Measurements from ENCODE around the gene VAMP7. TPM values are rescaled to one million over a fixed set of nuclear protein-coding genes. Genes with fewer than 3 reads are reported as not detected.
"Not testable (repeated sequence)": the region's sequence is repeated elsewhere in the genome, so short reads cannot be mapped to it uniquely, and the experiment has no call there.

Gene VAMP7
- total RNA-seq: 10 to 100 TPM; 23.4 to 26.2 TPM
- polyA plus RNA-seq: 10 to 100 TPM; 47.7 to 64.9 (median 49.1) TPM
- 21.3 to 52.7 (median 41.6) reads per million in 6 experiments for total RNA-seq

DNA sequence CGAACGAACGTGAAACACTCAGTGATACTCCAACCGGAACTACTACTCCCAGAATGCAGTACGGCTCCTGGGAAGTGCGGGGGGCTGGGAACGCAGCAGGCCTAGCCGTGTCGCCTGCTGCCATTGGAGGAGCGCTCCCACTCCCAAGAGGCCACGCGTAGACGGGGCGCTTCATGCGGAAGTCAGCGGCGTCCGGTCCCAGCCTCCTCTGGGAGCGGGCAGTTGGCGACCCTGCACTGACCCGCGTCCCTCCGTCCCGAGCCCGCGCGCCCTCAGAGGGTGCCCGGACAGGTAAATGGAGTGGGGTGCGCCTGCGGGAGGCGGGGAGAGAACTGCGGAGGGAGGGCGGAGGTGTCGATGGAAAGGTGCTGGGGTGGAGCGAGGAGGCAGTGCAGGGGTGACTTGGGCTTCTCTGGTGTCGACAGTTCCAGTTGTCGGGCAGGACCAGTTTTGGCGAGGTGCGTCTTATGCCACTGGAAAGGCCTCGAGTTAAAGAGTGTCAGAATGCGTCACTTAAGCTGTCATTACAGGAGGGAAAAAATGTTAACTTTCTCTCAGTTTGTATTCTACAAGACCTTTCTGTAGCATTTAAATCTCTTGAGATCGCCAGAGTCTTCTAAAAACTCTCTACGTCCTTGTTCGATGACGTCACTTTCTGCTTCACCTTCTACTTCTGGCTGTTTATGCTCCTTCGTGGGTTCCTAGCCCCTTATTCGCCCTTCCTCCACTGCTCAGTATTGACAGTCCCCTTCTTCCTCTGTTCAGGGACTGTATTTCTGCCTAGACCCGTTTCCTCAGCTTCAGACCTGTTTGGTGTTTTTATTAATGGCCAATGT, at the start of gene VAMP7:
TSS of gene VAMP7 (plus strand) at position 188 of the 836 bp plus-strand sequence. CDS start 8,122 bp downstream, outside the sequence.
- peak within 1 kb of the TSS; percentile 76 to 97 (median 93) for H3K4me3 Mint-ChIP-seq
- ATAC-seq: peak; percentile 96 to 97
- POLR2A ChIA-PET: no interaction called here

DNA sequence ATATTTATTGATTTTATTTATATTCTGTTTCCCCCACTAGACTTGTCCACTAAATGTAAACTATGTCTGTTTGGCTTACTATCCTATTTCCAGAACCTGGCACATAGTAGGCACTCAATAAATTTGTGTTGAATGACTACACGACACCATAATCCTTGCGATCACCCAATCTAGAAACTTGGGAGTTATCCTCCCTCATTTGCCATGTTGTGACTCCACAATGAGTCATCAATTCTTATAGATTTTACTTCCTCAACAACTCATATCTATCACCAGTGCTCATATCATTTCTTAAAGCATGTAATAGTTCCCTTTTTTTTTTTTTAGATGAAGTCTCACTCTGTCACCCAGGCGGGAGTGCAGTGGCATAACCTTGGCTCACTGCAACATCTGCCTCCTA, 39.9 kb upstream of the VAMP7 start:
- no peak for DNase-seq
- POLR2A ChIA-PET: no interaction called here
- H3K9me3 Mint-ChIP-seq: peaks cover 0 to 23% (median 11%) of the 10 kb centered on the region in 9 donors
- no peak for ATAC-seq
- H3K27ac Mint-ChIP-seq: no peak overlapping the region
- H3K27me3 Mint-ChIP-seq: peaks cover 0 to 4% (median 0%) of the 10 kb centered on the region in 5 donors
- peaks cover 0 to 1% (median 0%) of the 10 kb centered on the region in 3 donors for H3K36me3 Mint-ChIP-seq
- no peak overlapping the region for H3K4me3 Mint-ChIP-seq
- H3K4me1 Mint-ChIP-seq: no peaks in the 10 kb centered on the region

More for the DNA sequence above, at the start of gene VAMP7:
- Mint-ChIP-seq H3K36me3 (peaks cover 0 to 6% (median 0%) of the 10 kb centered on the region in 3 donors), H3K4me1 (peaks cover 5 to 41% (median 31%) of the 10 kb centered on the region in 4 donors), H3K27me3 (peaks cover 0 to 2% (median 0%) of the 10 kb centered on the region in 5 donors), H3K9me3 (peaks cover 0 to 9% (median 0%) of the 10 kb centered on the region in 9 donors), H3K27ac (peak within 1 kb of the TSS; percentile 83 to 98 (median 94))
- DNase-seq: peak; percentile 63 to 87 (median 74)

DNA sequence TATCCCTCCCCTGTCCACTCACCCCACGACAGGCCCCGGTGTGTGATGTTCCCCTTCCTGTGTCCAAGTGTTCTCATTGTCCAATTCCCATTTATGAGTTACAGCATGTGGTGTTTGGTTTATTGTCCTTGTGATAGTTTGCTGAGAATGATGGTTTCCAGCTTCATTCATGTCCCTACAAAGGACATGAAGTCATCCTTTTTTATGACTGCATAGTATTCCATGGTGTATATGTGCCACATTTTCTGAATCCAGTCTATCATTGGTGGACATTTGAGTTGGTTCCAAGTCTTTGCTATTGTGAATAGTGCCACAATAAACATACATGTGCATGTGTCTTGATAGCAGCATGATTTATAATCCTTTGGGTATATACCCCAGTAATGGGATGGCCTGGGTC, 29.4 kb upstream of the VAMP7 start:
- DNase-seq, POLR2A ChIA-PET, H3K27ac Mint-ChIP-seq, H3K4me3 Mint-ChIP-seq, H3K27me3 Mint-ChIP-seq, ATAC-seq, H3K36me3 Mint-ChIP-seq, H3K4me1 Mint-ChIP-seq: not testable (repeated sequence)
- H3K9me3 Mint-ChIP-seq: peaks cover 0 to 15% (median 0%) of the 10 kb centered on the region in 9 donors

DNA sequence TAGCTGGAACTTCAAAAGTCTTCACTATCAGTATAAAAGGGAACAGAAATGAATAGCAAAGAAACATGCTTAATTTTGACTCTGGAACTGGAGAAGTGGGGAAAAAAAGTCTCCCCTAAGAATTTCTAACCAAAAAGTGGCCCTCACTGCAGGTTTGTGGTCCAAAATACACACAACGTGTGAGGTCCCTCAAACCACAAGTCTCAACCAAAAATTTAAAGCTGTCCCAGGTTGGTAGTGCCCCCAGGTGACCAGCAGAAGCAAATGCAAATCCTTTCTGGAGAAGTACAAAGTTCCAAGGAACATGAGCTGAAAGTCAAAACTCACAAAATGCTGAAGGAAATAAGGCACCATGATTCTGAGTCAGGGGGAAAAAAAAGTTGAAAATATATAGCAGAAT, 23.6 kb upstream of the VAMP7 start:
- DNase-seq: no peak
- Mint-ChIP-seq H3K27ac (no peak overlapping the region), H3K9me3 (peaks cover 0 to 1% (median 0%) of the 10 kb centered on the region in 9 donors), H3K4me3 (no peak overlapping the region), H3K27me3 (peaks cover 0 to 21% (median 7%) of the 10 kb centered on the region in 5 donors), H3K36me3 (no peaks in the 10 kb centered on the region), H3K4me1 (no peaks in the 10 kb centered on the region)
- POLR2A ChIA-PET: no interaction called here
- ATAC-seq: no peak

- ATAC-seq (no peak), DNase-seq (no peak)
- peaks cover 0 to 9% (median 5%) of the 10 kb centered on the region in 3 donors for H3K36me3 Mint-ChIP-seq
- H3K4me3 Mint-ChIP-seq: no peak overlapping the region
- POLR2A ChIA-PET: no interaction called here
- no peak overlapping the region for H3K27ac Mint-ChIP-seq
- H3K9me3 Mint-ChIP-seq: peaks cover 7 to 21% (median 16%) of the 10 kb centered on the region in 9 donors
- peaks cover 0 to 2% (median 0%) of the 10 kb centered on the region in 4 donors for H3K4me1 Mint-ChIP-seq
- H3K27me3 Mint-ChIP-seq: peaks cover 0 to 17% (median 7%) of the 10 kb centered on the region in 5 donors
These were observed 16.5 kb upstream of the VAMP7 start for GRCh38 chrX:155864655-155865054.

- Mint-ChIP-seq H3K4me1 (peaks cover 0 to 4% (median 0%) of the 10 kb centered on the region in 4 donors), H3K27ac (no peak overlapping the region), H3K9me3 (peaks cover 7 to 22% (median 16%) of the 10 kb centered on the region in 9 donors), H3K4me3 (no peak overlapping the region), H3K27me3 (peaks cover 0 to 17% (median 7%) of the 10 kb centered on the region in 5 donors), H3K36me3 (peaks cover 0 to 9% (median 5%) of the 10 kb centered on the region in 3 donors)
- DNase-seq: no peak
- no peak for ATAC-seq
- POLR2A ChIA-PET: no interaction called here
These were observed 16.0 kb upstream of the VAMP7 start for GRCh38 chrX:155865193-155865592.

GRCh38 chrX:155867821-155868220, 13.3 kb upstream of the VAMP7 start:
- Mint-ChIP-seq H3K27me3 (peaks cover 2 to 17% (median 7%) of the 10 kb centered on the region in 5 donors), H3K4me1 (peaks cover 0 to 4% (median 0%) of the 10 kb centered on the region in 4 donors), H3K9me3 (peaks cover 7 to 22% (median 16%) of the 10 kb centered on the region in 9 donors), H3K36me3 (peaks cover 0 to 9% (median 5%) of the 10 kb centered on the region in 3 donors), H3K4me3 (peak overlapping the region in 1 of 10 donors; percentile 69), H3K27ac (peak overlapping the region in 1 of 10 donors; percentile 51)
- ATAC-seq: no peak
- DNase-seq: no peak
- POLR2A ChIA-PET: no interaction called here

- H3K4me3 Mint-ChIP-seq: no peak overlapping the region
- H3K27ac Mint-ChIP-seq: no peak overlapping the region
- peaks cover 0 to 9% (median 5%) of the 10 kb centered on the region in 3 donors for H3K36me3 Mint-ChIP-seq
- POLR2A ChIA-PET: no interaction called here
- ATAC-seq (no peak), DNase-seq (no peak)
- peaks cover 4 to 9% (median 5%) of the 10 kb centered on the region in 4 donors for H3K4me1 Mint-ChIP-seq
- H3K9me3 Mint-ChIP-seq: peaks cover 7 to 22% (median 16%) of the 10 kb centered on the region in 9 donors
- peaks cover 11 to 18% (median 16%) of the 10 kb centered on the region in 5 donors for H3K27me3 Mint-ChIP-seq
These were observed 10.2 kb upstream of the VAMP7 start for GRCh38 chrX:155870958-155871357.

DNA sequence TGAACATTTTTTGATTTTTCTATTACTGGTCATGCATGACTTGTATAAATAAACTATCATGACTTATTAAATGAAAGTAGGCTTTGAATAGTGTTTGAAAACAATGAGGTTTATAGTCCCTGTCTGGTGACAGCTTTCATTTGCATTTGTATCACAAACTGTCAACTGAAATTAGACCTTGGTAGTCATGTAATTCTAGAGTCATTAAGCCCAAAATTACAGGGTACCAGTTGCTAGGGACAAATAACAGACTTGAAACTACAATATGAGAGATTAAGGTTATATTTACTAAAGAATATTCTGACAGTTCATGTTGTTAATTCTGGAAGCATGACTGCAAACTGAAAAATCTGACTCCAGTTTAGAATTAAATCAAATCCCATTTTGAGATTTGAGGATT, 9.2 kb upstream of the VAMP7 start:
- no peak overlapping the region for H3K27ac Mint-ChIP-seq
- H3K9me3 Mint-ChIP-seq: peaks cover 7 to 22% (median 16%) of the 10 kb centered on the region in 9 donors
- no peak overlapping the region for H3K4me3 Mint-ChIP-seq
- DNase-seq (no peak), ATAC-seq (no peak)
- H3K27me3 Mint-ChIP-seq: peaks cover 11 to 21% (median 16%) of the 10 kb centered on the region in 5 donors
- peaks cover 4 to 9% (median 6%) of the 10 kb centered on the region in 4 donors for H3K4me1 Mint-ChIP-seq
- H3K36me3 Mint-ChIP-seq: peaks cover 0 to 9% (median 5%) of the 10 kb centered on the region in 3 donors
- POLR2A ChIA-PET: no interaction called here

DNA sequence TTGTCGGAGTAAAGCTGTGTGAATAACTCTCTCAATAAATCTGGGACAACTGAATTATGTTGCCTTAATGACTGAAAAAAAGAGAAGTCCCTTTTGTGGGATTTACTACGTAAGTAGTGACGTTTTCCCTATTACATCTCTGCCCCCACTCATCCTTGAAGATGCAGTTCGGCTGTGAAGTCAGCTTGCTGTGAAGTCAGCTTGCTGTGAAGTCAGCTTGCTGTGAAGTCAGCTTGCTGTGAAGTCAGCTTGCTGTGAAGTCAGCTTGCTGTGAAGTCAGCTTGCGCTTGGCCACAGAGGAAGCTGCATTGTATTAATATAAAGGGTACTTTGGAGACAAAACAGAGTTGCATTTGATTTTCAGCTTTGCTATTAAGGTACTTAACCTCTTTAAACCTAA, 8.0 kb upstream of the VAMP7 start:
- POLR2A ChIA-PET: no interaction called here

GRCh38 chrX:155874571-155875244, 6.4 kb upstream of the VAMP7 start:
- Mint-ChIP-seq H3K27ac (peak overlapping the region in 1 of 10 donors; percentile 78), H3K4me3 (peak overlapping the region; percentile 15 to 67 (median 42)), H3K36me3 (no peaks in the 10 kb centered on the region), H3K9me3 (peaks cover 0 to 2% (median 0%) of the 10 kb centered on the region in 9 donors), H3K27me3 (peaks cover 7 to 17% (median 11%) of the 10 kb centered on the region in 5 donors), H3K4me1 (peaks cover 2 to 9% (median 6%) of the 10 kb centered on the region in 4 donors)
- no peak for DNase-seq
- ATAC-seq: no peak
- POLR2A ChIA-PET: no interaction called here

More for the DNA sequence above, 8.0 kb upstream of the VAMP7 start:
- Mint-ChIP-seq H3K27ac (no peak overlapping the region), H3K36me3 (peaks cover 0 to 5% (median 1%) of the 10 kb centered on the region in 3 donors), H3K9me3 (peaks cover 2 to 14% (median 9%) of the 10 kb centered on the region in 9 donors), H3K27me3 (peaks cover 11 to 21% (median 14%) of the 10 kb centered on the region in 5 donors), H3K4me1 (peaks cover 4 to 9% (median 6%) of the 10 kb centered on the region in 4 donors), H3K4me3 (no peak overlapping the region)
- DNase-seq: peak in 2 of 10 donors; percentile 9 to 14
- peak in 1 of 2 donors; percentile 68 for ATAC-seq

DNA sequence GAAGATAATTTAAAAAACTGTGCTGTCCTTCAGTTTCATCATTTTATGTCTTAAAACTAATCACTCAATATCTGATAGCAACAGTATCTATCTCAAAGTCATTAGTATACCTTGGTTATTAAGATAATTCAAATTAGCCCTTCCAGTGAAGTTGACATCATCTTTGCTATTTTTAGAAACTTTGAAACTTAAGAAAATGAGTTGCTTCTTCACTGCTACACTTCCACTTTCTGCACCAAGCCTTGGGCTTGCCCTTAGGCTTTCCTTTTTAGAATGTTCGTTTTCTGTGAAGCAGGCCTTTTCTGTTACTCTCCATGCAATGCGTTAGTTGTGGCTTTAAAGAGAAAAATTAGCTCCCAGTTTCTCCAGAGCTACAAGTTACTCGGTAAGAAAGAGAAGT, 4.4 kb upstream of the VAMP7 start:
- peaks cover 0 to 2% (median 0%) of the 10 kb centered on the region in 9 donors for H3K9me3 Mint-ChIP-seq
- POLR2A ChIA-PET: no interaction called here
- ATAC-seq: no peak
- no peak overlapping the region for H3K4me3 Mint-ChIP-seq
- no peak for DNase-seq
- H3K27me3 Mint-ChIP-seq: peaks cover 6 to 17% (median 11%) of the 10 kb centered on the region in 5 donors
- no peak overlapping the region for H3K27ac Mint-ChIP-seq
- H3K4me1 Mint-ChIP-seq: peaks cover 2 to 19% (median 9%) of the 10 kb centered on the region in 4 donors
- no peaks in the 10 kb centered on the region for H3K36me3 Mint-ChIP-seq

Measured in naive thymus-derived CD8-positive, alpha-beta T cell (primary cell).